GM12892 (cell line): ENCODE data around the gene FTSJ1.

Source experiments
- POLR2A ChIP-seq: IDR thresholded peaks from 2 replicates; pipeline ENCODE4 v1.6.1; 2011; ENCODE audit warnings: low read depth, low read length, control low read depth
- POLR2AphosphoS5 ChIP-seq: IDR thresholded peaks from 2 replicates; pipeline ENCODE4 v1.6.1; 2011; ENCODE audit warnings: low read depth, low read length, control low read depth
- TAF1 ChIP-seq: IDR thresholded peaks from 2 replicates; pipeline ENCODE4 v1.6.1; 2011; ENCODE audit warnings: low read depth, mild to moderate bottlenecking, control low read depth, low read length, borderline replicate concordance

GRCh38 chrX:48477960-48478755 lies 2.2 kb downstream of the FTSJ1 start:
- TF ChIP-seq POLR2A (no peak), POLR2AphosphoS5 (no peak), TAF1 (no peak)
